Rectal smooth muscle tissue (tissue), 1 donor: Measurements from ENCODE around the gene ARL16.

ENCODE experiments used
- H3K27ac ChIP-seq: one replicate; pipeline ENCODE4 v1.7.0; 2013; ENCODE audit warnings: low read depth, low read length, inconsistent platforms
- H3K27me3 ChIP-seq: one replicate; pipeline ENCODE4 v1.7.0; 2013; ENCODE audit warnings: low read length; ENCODE audit not compliant: control insufficient read depth, insufficient read depth
- H3K36me3 ChIP-seq: one replicate; pipeline ENCODE4 v1.7.0; 2013; ENCODE audit warnings: low read length; ENCODE audit not compliant: control insufficient read depth, insufficient read depth
- H3K4me1 ChIP-seq: one replicate; pipeline ENCODE4 v1.7.0; 2013; ENCODE audit warnings: low read length; ENCODE audit not compliant: control insufficient read depth, insufficient read depth
- H3K4me3 ChIP-seq: one replicate; pipeline ENCODE4 v1.7.0; 2013; ENCODE audit warnings: low read length
- H3K9ac ChIP-seq: one replicate; pipeline ENCODE4 v1.7.0; 2013; ENCODE audit warnings: low read length

ARL16 gene

GRCh38 chr17:81716674-81716996, 33.0 kb upstream of the ARL16 start:
- Histone ChIP-seq H3K27ac (no peak overlapping the region), H3K36me3 (no peaks in the 10 kb centered on the region), H3K9ac (no peak overlapping the region), H3K4me1 (peaks cover 4% of the 10 kb centered on the region), H3K4me3 (no peak overlapping the region), H3K27me3 (no peaks in the 10 kb centered on the region)

DNA sequence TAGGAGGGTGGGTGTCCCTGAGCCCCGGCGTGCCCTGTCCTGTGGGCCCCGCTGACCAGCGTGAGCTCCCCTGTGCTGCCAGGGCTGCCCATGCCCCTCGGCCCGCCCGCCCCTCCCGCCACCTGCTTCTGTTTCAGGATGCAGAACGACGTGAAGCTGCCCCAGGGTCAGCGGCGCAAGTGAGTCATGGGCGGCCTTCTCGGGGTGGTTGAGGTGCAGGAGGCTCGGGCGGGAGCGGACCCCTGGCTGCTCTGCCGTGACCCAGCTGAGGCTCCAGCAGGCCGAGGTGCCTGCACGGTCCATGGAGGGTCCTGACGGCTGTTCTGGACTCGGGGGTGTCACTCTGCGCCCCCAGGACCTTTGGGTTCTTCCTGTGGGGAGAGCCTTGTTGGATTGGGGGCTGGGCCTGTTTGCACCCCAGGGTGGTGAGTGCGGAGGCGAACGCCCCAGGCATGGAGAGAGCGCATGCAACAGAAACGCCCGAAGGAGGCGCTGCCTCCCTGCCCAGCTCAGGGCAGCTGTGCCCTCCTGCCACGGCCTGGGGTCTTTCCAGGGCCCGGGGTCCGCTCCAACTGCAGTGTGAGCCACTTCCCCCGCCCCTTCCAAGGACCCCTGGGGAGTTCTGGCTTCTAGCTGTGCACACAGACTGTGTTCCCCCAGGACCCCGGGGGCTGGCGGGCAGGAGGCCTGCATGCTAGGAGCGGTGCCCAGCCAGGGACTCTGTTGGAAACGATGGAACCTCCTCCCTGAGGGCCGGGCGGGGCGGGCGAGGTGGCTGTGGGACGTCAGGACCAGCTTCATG, 32.5 kb upstream of the ARL16 start:
- H3K27ac ChIP-seq: no peak overlapping the region
- peaks cover 7% of the 10 kb centered on the region for H3K4me1 ChIP-seq
- H3K27me3 ChIP-seq: no peaks in the 10 kb centered on the region
- H3K9ac ChIP-seq: no peak overlapping the region
- no peaks in the 10 kb centered on the region for H3K36me3 ChIP-seq
- H3K4me3 ChIP-seq: no peak overlapping the region

- Histone ChIP-seq H3K4me1 (peaks cover 11% of the 10 kb centered on the region), H3K36me3 (no peaks in the 10 kb centered on the region), H3K27ac (no peak overlapping the region), H3K27me3 (no peaks in the 10 kb centered on the region), H3K4me3 (no peak overlapping the region), H3K9ac (no peak overlapping the region)
Measured at GRCh38 chr17:81715107-81715871, 31.7 kb upstream of the ARL16 start.

GRCh38 chr17:81714412-81715106, 31.0 kb upstream of the ARL16 start:
- H3K4me3 ChIP-seq: peak overlapping the region; percentile 27
- H3K9ac ChIP-seq: no peak overlapping the region
- no peaks in the 10 kb centered on the region for H3K36me3 ChIP-seq
- H3K27me3 ChIP-seq: no peaks in the 10 kb centered on the region
- H3K27ac ChIP-seq: no peak overlapping the region
- peaks cover 11% of the 10 kb centered on the region for H3K4me1 ChIP-seq

- Histone ChIP-seq H3K36me3 (no peaks in the 10 kb centered on the region), H3K27ac (no peak overlapping the region), H3K4me1 (peaks cover 11% of the 10 kb centered on the region), H3K27me3 (no peaks in the 10 kb centered on the region), H3K4me3 (peak overlapping the region; percentile 75), H3K9ac (no peak overlapping the region)
Measured at GRCh38 chr17:81713556-81714411, 30.2 kb upstream of the ARL16 start.

DNA sequence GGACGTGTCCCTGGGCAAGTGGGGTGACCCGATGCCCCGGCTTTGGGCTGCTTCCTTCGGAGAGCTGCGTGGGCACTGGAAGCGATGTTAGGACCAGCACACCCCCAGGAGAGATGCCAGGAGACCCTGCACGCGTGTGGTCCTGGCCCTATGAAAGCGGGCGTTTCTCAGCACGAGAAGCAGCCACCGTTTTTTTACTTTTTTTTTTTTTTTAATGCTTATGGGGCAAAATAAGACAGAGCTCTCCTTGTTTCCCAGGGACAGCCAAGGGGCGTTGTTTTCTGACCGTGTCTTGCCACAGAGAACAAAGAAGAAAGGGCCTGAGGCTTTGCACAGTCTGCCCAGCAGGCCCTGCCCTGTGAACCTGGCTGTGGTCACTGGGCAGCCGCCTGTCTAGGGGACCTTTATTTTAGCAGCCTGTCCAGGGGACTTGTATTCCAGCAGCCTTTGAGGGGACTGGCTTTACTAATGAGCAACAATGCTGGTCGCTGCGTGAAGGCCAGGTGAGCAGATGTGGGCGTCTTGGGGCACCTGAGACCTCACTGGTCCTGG, 29.5 kb upstream of the ARL16 start:
- Histone ChIP-seq H3K4me1 (peaks cover 11% of the 10 kb centered on the region), H3K27me3 (no peaks in the 10 kb centered on the region), H3K36me3 (no peaks in the 10 kb centered on the region), H3K9ac (peak overlapping the region; percentile 38), H3K27ac (no peak overlapping the region), H3K4me3 (peak overlapping the region; percentile 75)

DNA sequence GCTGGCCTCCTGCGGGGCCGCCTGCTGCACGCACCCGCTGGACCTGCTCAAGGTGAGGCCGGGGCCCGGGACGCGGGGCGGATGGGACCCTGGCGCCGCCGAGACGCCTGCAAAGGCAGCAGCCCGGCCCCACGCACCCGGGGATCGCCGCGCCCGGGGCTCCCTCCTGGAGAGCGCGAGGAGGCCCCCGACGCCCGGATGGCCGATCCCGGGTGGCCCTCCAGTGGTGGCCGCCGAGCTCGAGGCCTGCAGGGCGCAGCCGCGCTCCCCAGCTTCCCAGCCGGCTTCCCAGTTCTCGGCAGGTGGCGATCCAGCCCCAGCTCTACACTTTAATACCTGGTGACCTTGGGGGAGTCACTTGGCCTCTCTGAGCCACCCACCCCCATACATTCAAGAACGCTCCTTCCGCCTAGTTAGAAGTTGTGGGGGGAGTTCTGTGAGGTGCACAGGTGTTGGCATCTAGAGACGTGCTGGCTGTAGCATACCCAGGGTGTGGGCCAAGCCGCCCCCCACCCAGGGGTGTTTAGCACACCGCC, 28.9 kb upstream of the ARL16 start:
- H3K4me1 ChIP-seq: peaks cover 11% of the 10 kb centered on the region
- no peaks in the 10 kb centered on the region for H3K36me3 ChIP-seq
- H3K27me3 ChIP-seq: no peaks in the 10 kb centered on the region
- H3K4me3 ChIP-seq: peak overlapping the region; percentile 75
- H3K9ac ChIP-seq: peak overlapping the region; percentile 38
- no peak overlapping the region for H3K27ac ChIP-seq

DNA sequence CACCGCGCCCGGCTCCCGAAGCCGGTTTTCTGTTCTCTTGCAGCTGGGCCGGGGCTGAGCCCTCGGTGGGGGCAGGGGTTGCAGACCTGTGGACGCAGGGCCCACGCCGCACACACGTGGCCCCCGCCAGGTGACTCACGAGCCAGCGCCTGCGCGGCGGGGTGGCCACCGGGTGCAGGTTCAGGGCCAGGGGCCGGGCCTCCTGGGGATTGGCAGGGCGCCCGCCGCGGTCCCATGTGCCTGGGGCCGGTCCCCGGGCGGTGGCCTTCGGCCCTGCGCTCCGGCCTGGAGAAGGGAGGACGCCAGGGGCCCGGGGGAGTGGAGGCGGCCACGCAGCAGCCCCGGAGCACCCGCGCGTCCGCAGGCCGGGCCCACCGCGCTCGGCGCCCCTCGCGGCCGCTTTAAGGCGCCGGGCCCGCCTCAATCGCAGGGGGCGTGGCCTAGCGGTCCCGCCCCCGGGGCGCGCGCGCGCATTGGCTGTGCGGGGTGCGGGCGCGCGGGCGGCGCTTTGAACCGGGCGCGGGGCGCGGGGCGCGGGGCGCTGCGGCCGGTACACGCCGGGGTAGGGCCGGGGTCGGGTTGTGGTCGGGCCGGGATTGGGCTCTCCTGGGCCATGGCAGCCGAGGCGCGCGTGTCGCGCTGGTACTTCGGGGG, 28.3 kb upstream of the ARL16 start, which contains the start of gene SLC25A10:
Gene SLC25A10 (plus strand): TSS at position 471 of the 654 bp plus-strand sequence. CDS start 143 bp downstream, at position 614.
- H3K9ac ChIP-seq: peak within 1 kb of the TSS; percentile 38

DNA sequence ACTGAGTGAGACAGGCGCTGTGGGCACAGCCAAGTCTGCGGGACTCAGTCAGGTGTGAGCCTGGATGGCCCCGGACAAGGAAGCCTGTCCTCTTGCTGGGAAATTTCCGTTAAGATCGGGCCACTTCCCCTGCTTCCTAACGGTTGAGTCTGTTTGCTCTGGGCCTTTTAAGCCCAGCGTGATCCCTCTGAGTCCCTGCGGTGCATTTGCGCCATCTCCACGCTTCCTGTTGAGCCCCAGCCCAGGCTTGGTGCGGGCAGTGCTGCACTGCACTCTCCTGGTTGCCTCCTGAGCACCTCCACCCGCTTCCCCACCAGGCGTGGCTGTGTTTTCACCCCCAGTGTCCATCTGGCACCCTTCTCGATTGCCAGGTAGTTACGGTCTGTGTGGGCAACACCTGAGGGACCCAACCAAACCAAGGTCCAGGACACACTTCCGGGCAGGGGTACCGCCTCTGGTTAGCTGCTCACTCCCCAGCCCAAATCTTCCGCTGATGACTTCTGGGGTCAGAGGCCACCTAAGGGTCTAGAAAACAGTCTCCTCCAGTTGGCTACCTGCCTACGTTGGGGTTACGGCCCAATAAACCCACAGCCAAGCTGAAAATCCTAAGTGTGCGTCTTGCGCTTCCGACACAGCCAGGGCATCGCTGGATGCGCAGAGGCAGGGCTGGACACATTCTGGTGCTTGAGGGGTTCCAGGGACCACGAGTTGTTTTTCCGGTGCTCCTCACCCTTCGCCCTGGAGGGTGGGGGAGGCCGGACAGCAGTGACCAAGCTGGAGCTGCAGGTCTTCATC, 27.1 kb upstream of the ARL16 start:
- H3K9ac ChIP-seq: no peak overlapping the region
- peaks cover 4% of the 10 kb centered on the region for H3K36me3 ChIP-seq
- no peaks in the 10 kb centered on the region for H3K27me3 ChIP-seq
- H3K4me3 ChIP-seq: peak overlapping the region; percentile 59
- H3K27ac ChIP-seq: no peak overlapping the region
- H3K4me1 ChIP-seq: peaks cover 11% of the 10 kb centered on the region

More for the DNA sequence above, 28.3 kb upstream of the ARL16 start, which contains the start of gene SLC25A10:
- no peaks in the 10 kb centered on the region for H3K36me3 ChIP-seq
- peaks cover 11% of the 10 kb centered on the region for H3K4me1 ChIP-seq
- no peak within 1 kb of the TSS for H3K27ac ChIP-seq
- H3K27me3 ChIP-seq: no peaks in the 10 kb centered on the region
- peak within 1 kb of the TSS; percentile 75 for H3K4me3 ChIP-seq

GRCh38 chr17:81708739-81709185, 25.2 kb upstream of the ARL16 start:
- Histone ChIP-seq H3K4me1 (peaks cover 15% of the 10 kb centered on the region), H3K9ac (no peak overlapping the region), H3K27ac (no peak overlapping the region), H3K4me3 (no peak overlapping the region), H3K36me3 (peaks cover 4% of the 10 kb centered on the region), H3K27me3 (no peaks in the 10 kb centered on the region)
